Esophagus muscularis mucosa (tissue), 4 donors: ENCODE results near the gene C1orf116.

Experiments
- CTCF ChIP-seq, 3 experiments: fragments of 200-600 bp in 2 of 3; fragments of 450-650 bp in 1 of 3; sonication (generic) in 2 of 3; IDR thresholded peaks; one replicate each; pipeline ENCODE4 v1.5.1; 2017 to 2019; ENCODE audit warnings: antibody characterized with exemption in 3 of 3, mild to moderate bottlenecking in 2 of 3, moderate library complexity in 1 of 3
- EP300 ChIP-seq: sonication (generic); formaldehyde crosslinking; IDR thresholded peaks from one replicate; pipeline ENCODE4 v1.6.1; 2017; ENCODE audit warnings: antibody characterized with exemption
- POLR2A ChIP-seq: fragments of 450-650 bp; IDR thresholded peaks from one replicate; pipeline ENCODE4 v1.6.1; 2017; ENCODE audit warnings: antibody characterized with exemption, moderate library complexity, mild to moderate bottlenecking, low read depth

- no peak for TF ChIP-seq CTCF (IDR thresholded peaks at IDR 0.05)
- no peak for TF ChIP-seq POLR2A
- no peak for TF ChIP-seq EP300
These were observed 59.8 kb downstream of the C1orf116 start for GRCh38 chr1:206972728-206973127.
